ENCODE results near the gene PCDHA1. TPM values are rescaled to one million over a fixed set of nuclear protein-coding genes. Genes with fewer than 3 reads are reported as not detected.

PCDHA1 gene
- total and polyA plus RNA-seq, 2 donors (not counting 3 experiments of a cell fraction or from before 2014, with no cell fraction given), result 0.04 TPM; not detected in 1

DNA sequence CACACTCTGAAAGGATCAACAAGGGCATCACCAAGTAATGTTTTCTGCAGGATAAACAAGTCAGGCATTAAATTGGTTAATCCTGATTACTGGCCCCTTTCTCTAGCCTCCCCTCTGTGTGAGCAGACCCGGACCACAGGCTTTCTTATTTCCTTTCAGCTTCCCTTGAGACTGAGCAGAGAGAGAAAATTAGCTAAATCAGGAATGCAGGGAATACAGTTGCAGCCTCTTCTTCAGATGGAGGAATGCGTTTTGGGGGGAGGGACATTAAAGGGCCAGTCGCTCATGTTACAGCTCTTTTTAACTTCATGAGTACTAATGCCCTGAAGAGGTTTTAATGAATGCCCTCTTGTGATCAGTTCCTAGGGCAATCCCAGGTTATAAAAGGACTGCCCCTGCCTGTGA, 200.2 kb downstream of the PCDHA1 start:
- TF ChIP-seq EZH2 (IDR thresholded peaks at IDR 0.05; ENCODE audit: borderline replicate concordance, low read depth, low read length, severe bottlenecking) (no peak), POLR2AphosphoS5 (IDR thresholded peaks at IDR 0.05; ENCODE audit: insufficient read depth, low read depth, low read length) (no peak)
- Histone ChIP-seq H3K4me1 (ENCODE audit: control insufficient read depth, extremely low read depth, insufficient read depth, low read length) (no peaks in the 10 kb centered on the region), H3K79me2 (ENCODE audit: control insufficient read depth, insufficient read depth, low read length) (no peaks in the 10 kb centered on the region), H3K27me3 (ENCODE audit: control insufficient read depth in 2 of 2, insufficient read depth in 2 of 2, low read length in 2 of 2) (no peaks in the 10 kb centered on the region), H3K4me2 (ENCODE audit: insufficient read depth, low read length) (no peak overlapping the region), H3K4me3 (replicated peaks in 1 of 3; ENCODE audit: insufficient read depth in 1 of 3, low read depth in 1 of 3, low read length in 3 of 3) (no peak overlapping the region), H3K9me1 (replicated peaks; ENCODE audit: control insufficient read depth, extremely low read depth, insufficient read depth, low read length) (no peaks in the 10 kb centered on the region), H2AFZ (ENCODE audit: low read depth, low read length) (no peak overlapping the region), H3K9ac (replicated peaks; ENCODE audit: extremely low read depth, insufficient read depth, low read length) (no peak overlapping the region), H3K9me3 (replicated peaks; ENCODE audit: control insufficient read depth, insufficient read depth, low read length) (no peaks in the 10 kb centered on the region), H3K36me3 (ENCODE audit: control insufficient read depth in 2 of 2, extremely low read depth in 1 of 2, insufficient read depth in 2 of 2, low read length in 2 of 2) (no peaks in the 10 kb centered on the region), H3K27ac (ENCODE audit: insufficient read depth, low read depth, low read length) (no peak overlapping the region), H4K20me1 (replicated peaks; ENCODE audit: control insufficient read depth, extremely low read depth, insufficient read depth, low read length) (no peaks in the 10 kb centered on the region)
- intact Hi-C loops (cut with micrococcal nuclease) (no loop called here), dilution Hi-C loops (cut with MboI; ENCODE audit: extremely low pct_ligation_motif_present, low sequenced_read_pairs) (no loop called here)
- ChIA-PET POLR2A (no interaction called here), CTCF (no interaction called here)
- no TSS peak for BruUV-seq (replicated peaks)
- DNase-seq (ENCODE audit: low read depth, low spot score), result no peak
- no peak for FAIRE-seq

DNA sequence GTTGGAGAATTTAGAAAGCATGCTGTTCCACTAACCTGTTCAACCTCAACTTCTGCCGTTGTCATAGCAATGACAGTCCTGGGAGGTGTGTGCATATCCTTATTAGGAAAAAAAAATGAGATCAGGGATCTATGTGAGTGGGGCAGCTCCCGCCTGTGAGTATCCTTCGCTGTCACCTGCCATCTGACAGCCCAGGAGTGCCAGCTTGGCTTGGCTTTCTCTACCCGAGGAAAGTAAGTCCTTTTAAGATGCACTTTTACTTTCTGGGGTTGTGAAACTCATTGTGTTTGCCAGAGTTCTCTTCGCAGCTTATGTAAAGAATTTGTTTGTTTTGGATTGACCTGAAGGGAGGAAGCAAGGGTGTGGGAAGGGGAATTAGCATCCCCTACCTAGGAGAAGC, 202.2 kb downstream of the PCDHA1 start:
- BruUV-seq (replicated peaks), result no TSS peak
- Histone ChIP-seq H3K4me3 (replicated peaks in 1 of 3; ENCODE audit: insufficient read depth in 1 of 3, low read depth in 1 of 3, low read length in 3 of 3) (no peak overlapping the region), H4K20me1 (replicated peaks; ENCODE audit: control insufficient read depth, extremely low read depth, insufficient read depth, low read length) (no peaks in the 10 kb centered on the region), H3K9me1 (replicated peaks; ENCODE audit: control insufficient read depth, extremely low read depth, insufficient read depth, low read length) (no peaks in the 10 kb centered on the region), H3K4me1 (ENCODE audit: control insufficient read depth, extremely low read depth, insufficient read depth, low read length) (no peaks in the 10 kb centered on the region), H3K27me3 (ENCODE audit: control insufficient read depth in 2 of 2, insufficient read depth in 2 of 2, low read length in 2 of 2) (no peaks in the 10 kb centered on the region), H3K36me3 (ENCODE audit: control insufficient read depth in 2 of 2, extremely low read depth in 1 of 2, insufficient read depth in 2 of 2, low read length in 2 of 2) (no peaks in the 10 kb centered on the region), H3K9ac (replicated peaks; ENCODE audit: extremely low read depth, insufficient read depth, low read length) (no peak overlapping the region), H3K4me2 (ENCODE audit: insufficient read depth, low read length) (no peak overlapping the region), H3K9me3 (replicated peaks; ENCODE audit: control insufficient read depth, insufficient read depth, low read length) (no peaks in the 10 kb centered on the region), H3K27ac (ENCODE audit: insufficient read depth, low read depth, low read length) (no peak overlapping the region), H2AFZ (ENCODE audit: low read depth, low read length) (no peak overlapping the region), H3K79me2 (ENCODE audit: control insufficient read depth, insufficient read depth, low read length) (no peaks in the 10 kb centered on the region)
- FAIRE-seq (no peak), DNase-seq (ENCODE audit: low read depth, low spot score) (no peak)
- intact Hi-C loops (cut with micrococcal nuclease) (no loop called here), dilution Hi-C loops (cut with MboI; ENCODE audit: extremely low pct_ligation_motif_present, low sequenced_read_pairs) (no loop called here)
- TF ChIP-seq, protein P1, sequence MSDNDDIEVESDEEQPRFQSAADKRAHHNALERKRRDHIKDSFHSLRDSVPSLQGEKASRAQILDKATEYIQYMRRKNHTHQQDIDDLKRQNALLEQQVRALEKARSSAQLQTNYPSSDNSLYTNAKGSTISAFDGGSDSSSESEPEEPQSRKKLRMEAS (IDR thresholded peaks at IDR 0.05; ENCODE audit: insufficient read depth, insufficient read length), result no peak
- TF ChIP-seq, protein P2, sequence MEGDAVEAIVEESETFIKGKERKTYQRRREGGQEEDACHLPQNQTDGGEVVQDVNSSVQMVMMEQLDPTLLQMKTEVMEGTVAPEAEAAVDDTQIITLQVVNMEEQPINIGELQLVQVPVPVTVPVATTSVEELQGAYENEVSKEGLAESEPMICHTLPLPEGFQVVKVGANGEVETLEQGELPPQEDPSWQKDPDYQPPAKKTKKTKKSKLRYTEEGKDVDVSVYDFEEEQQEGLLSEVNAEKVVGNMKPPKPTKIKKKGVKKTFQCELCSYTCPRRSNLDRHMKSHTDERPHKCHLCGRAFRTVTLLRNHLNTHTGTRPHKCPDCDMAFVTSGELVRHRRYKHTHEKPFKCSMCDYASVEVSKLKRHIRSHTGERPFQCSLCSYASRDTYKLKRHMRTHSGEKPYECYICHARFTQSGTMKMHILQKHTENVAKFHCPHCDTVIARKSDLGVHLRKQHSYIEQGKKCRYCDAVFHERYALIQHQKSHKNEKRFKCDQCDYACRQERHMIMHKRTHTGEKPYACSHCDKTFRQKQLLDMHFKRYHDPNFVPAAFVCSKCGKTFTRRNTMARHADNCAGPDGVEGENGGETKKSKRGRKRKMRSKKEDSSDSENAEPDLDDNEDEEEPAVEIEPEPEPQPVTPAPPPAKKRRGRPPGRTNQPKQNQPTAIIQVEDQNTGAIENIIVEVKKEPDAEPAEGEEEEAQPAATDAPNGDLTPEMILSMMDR (IDR thresholded peaks at IDR 0.05; ENCODE audit: extremely low read depth in 1 of 2, insufficient read depth in 1 of 2, low read depth in 1 of 2, low read length in 2 of 2), result no peak
- TF ChIP-seq EZH2 (IDR thresholded peaks at IDR 0.05; ENCODE audit: borderline replicate concordance, low read depth, low read length, severe bottlenecking), result no peak
- no peak for TF ChIP-seq JUN (IDR thresholded peaks at IDR 0.05; ENCODE audit: borderline replicate concordance, insufficient read depth, insufficient read length, low read depth)
- TF ChIP-seq MYC (IDR thresholded peaks at IDR 0.05; ENCODE audit: low read depth, low read length), result no peak
- no peak for TF ChIP-seq POLR2AphosphoS5 (IDR thresholded peaks at IDR 0.05; ENCODE audit: insufficient read depth, low read depth, low read length)
- TF ChIP-seq GATA2 (IDR thresholded peaks at IDR 0.05; ENCODE audit: insufficient read depth, insufficient read length, low read depth, low read length), result no peak
- no peak for TF ChIP-seq FOS (IDR thresholded peaks at IDR 0.05; ENCODE audit: borderline replicate concordance, insufficient read depth, low read length)
- no peak for TF ChIP-seq POLR2A (IDR thresholded peaks at IDR 0.05; ENCODE audit: low read depth, low read length)
- CTCF ChIA-PET, result no interaction called here
- POLR2A ChIA-PET, result no interaction called here
